Fibroblast of lung (primary cell): ENCODE results near the gene GALNT8.

ENCODE experiments used
- EZH2 ChIP-seq: IDR thresholded peaks from 2 replicates; pipeline ENCODE4 v1.5.1; 2012; ENCODE audit warnings: low read length, control low read depth, mild to moderate bottlenecking; ENCODE audit errors: missing control alignments
- TF ChIP-seq, protein P1 (sequence below), 2 donors: IDR thresholded peaks in 1 of 2; conservative IDR thresholded peaks in 1 of 2; 1 replicate in 1 of 2; 2 replicates in 1 of 2; pipeline ENCODE4 v1.5.1; 2011 to 2012; ENCODE audit warnings: low read length in 2 of 2, control low read depth in 1 of 2, inconsistent platforms in 1 of 2, low read depth in 1 of 2, mild to moderate bottlenecking in 1 of 2

DNA sequence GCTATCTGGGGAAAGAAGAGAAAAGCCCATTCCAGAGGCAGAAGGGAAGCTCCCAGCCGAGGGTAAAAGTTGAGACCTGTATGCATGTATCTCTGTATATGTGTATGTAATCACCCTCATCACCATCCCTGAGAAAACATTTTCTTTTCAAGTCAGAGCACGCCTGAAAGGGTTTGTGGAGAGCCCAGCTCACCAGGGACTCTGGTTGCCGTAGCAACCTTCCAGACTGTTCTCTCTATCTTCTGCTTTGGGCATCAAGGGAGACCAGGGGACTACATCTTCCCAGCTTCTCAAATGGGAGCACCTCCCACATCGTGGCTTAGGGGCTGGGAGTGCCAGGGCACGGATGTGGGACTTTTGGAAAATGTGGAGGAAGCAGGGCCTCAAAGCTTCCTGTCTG, 93.5 kb downstream of the GALNT8 start:
- TF ChIP-seq EZH2 = no peak
- TF ChIP-seq, protein P1, sequence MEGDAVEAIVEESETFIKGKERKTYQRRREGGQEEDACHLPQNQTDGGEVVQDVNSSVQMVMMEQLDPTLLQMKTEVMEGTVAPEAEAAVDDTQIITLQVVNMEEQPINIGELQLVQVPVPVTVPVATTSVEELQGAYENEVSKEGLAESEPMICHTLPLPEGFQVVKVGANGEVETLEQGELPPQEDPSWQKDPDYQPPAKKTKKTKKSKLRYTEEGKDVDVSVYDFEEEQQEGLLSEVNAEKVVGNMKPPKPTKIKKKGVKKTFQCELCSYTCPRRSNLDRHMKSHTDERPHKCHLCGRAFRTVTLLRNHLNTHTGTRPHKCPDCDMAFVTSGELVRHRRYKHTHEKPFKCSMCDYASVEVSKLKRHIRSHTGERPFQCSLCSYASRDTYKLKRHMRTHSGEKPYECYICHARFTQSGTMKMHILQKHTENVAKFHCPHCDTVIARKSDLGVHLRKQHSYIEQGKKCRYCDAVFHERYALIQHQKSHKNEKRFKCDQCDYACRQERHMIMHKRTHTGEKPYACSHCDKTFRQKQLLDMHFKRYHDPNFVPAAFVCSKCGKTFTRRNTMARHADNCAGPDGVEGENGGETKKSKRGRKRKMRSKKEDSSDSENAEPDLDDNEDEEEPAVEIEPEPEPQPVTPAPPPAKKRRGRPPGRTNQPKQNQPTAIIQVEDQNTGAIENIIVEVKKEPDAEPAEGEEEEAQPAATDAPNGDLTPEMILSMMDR (conservative IDR thresholded peaks at IDR 0.05 in 1 of 2, IDR thresholded peaks at IDR 0.05 in 1 of 2; ENCODE audit: low read depth in 1 of 2, low read length in 2 of 2) = no peak
